HG03354 (cell line): Measurements from ENCODE around the gene MXD4.

ENCODE experiments used
- ATAC-seq: cut with Tn5 transposase; IDR thresholded peaks from one replicate; pipeline ENCODE4 v1.9.1; 2021; ENCODE audit warnings: mild to moderate bottlenecking; ENCODE audit not compliant: unreplicated experiment, poor library complexity, severe bottlenecking

MXD4 gene, protein sequence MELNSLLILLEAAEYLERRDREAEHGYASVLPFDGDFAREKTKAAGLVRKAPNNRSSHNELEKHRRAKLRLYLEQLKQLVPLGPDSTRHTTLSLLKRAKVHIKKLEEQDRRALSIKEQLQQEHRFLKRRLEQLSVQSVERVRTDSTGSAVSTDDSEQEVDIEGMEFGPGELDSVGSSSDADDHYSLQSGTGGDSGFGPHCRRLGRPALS

DNA sequence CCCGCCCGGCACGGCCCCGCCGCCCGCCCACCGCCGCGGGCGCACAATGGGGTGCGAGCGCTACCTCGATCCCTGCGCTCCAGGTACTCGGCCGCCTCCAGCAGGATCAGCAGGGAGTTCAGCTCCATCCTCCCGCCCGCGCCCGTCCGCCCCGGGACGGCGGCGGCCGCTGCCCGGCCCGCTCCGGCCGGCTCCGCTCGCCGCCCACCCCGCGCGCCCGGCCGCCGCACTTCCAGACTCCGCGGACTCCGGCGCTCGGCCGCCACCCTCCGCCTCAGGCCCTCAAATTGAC, at the start of gene MXD4:
TSS of gene MXD4 (minus strand) at position 257 of the 292 bp plus-strand sequence. CDS start at position 128, 129 bp downstream.
- peak; percentile 5 for ATAC-seq

DNA sequence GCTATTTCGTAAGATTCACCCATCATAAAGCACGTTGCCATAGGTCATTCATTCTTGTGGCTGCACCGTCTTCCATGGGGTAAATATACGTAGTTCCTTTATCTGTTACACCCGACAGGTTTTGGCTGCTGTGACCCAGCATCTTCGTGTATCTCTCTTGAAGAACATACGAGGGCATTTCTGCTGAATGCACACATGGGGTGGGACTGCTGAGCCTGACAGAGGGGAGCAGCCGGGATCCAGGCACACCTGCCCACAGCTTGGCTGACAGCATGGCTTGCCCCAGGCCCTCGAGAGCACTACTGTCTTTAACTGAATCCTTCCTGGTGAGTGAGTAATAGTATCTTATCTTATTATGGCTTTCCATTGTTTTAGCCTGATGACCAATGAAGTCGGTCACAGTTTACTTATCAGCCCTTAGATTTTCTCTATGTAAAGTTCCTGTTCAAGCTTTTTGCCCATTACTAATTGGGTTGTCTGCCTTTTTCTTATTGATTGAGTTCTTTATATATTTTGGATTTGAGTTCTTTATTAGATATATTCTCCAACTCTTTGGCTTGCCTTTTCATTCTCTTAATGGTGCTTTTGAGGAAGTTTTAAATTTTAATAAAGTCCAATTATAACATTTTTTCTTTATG, 45.0 kb upstream of the MXD4 start:
- no peak for ATAC-seq

DNA sequence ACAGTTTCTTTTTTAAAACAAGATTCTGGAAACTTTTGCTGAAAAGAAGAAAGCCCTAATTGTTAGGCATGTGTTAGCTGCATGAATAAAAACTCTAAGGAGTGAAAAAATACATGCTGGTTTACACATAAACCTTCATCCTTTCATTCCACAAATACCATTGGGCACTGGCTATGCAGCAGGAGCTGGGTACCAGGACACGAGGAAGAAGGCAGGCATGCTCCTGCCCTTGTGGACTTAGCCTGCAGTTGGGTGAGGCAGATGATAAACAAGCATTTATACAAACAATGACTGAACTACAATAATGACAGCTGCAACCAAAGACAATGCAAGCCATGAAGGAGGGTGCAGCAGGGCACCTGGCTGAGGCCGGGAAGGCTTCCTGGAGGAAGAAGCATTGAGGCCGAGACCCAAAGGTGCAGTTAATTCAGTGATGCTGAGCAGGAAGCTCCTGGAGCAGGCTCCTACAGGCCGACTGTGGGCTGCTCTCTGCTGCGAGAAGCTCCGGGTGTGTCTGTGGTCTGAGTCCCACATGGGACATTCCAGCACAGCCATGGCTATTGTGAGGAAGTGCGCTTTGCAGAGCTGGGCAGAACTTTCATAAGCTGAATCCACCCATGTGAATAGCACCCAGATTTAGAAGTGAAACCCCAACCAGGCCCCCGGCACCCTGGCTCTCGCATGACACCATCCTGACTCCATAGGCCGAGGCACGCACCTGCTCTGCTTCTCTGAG, 44.0 kb upstream of the MXD4 start:
- ATAC-seq, result no peak

DNA sequence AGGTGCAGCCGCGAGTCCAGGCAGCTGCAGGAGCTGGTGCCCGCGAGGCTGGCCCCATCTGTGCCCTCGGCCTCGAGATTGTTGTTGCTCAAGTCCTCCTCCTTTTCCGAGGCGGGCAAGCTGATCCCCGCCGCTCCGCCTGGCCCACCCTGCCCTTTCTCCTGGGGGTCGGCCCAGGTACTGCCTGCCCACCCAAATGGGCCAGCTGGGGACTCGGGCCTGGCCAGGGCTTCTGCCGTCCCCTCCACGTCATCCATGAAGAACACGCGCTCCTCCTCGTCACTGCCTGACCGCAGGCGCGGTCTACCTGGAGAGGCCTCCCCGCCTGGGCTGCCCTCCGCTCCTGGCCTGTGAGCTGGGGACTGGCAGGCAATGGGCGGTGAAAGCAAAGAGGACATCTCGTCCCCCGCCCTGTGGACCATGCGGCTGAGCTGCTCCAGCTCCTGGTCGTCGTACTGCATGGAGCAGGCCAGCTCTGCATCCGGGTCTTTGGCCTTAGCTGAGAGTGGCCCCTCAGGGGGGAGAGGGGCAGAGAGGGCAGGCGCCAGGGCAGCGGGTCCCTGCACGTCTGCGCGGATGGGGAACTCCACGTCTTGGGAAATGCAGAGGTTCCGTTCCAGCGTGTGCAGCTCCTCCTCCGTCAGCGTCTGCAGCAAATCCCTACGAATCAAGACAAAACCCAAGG, 43.1 kb upstream of the MXD4 start:
- no peak for ATAC-seq

DNA sequence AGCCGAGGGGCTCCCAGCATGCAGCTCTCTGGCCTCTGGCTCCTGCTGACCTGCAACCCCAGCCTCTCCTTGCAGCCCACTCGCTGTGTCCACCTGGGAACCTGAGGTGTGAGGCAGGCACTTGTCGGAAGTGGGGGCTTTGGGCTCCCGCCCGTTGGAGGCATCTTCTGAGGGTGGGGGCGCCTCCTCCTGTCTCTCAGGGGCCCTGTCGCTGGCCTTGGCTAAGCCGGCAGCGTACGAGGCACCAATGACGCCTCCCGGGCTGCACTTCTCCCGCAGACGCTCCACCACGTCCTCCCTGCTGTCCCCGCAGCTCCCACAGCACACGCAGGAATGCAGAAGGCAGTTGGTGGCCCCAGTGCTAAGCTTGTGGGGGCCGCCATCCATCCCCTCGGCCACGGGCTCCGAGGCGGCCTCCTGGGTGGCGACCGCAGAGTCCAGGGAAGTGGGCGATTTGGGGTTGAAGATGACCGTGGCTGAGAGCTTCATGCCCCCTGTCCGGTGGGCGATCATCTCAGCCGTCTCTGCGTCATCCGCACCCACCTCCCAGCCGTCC, 42.5 kb upstream of the MXD4 start:
- ATAC-seq, result no peak

DNA sequence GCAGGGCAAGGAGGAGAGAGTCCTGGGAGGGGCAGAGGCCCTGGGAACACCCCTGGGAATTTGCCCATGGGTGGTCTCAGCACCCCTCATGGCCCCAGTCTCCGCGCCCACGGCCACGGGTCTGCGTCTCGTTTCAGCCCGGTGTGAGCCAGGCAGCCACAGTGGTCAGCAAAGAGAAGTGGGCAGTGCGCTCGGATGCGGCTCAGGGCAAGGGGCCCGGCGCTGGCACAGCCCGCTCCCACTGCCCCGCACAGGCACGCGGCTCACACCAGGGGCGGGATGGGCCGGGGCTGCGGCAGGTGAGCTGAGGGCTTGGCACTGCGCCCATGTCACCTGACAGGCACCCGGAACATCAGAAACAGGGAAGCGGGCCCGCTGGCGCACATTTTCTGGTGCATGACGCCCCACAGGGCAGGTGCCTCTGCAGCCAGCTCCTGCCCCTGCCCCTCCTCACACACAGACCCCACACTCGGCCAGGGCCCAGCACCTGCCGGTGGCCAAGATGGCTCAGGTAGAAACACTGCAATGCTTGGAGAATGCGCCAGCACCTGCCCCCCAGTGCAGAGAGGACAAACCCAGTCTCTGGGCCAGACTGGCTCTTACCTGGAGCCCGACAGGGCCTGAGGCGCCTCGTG, 41.9 kb upstream of the MXD4 start:
- no peak for ATAC-seq

DNA sequence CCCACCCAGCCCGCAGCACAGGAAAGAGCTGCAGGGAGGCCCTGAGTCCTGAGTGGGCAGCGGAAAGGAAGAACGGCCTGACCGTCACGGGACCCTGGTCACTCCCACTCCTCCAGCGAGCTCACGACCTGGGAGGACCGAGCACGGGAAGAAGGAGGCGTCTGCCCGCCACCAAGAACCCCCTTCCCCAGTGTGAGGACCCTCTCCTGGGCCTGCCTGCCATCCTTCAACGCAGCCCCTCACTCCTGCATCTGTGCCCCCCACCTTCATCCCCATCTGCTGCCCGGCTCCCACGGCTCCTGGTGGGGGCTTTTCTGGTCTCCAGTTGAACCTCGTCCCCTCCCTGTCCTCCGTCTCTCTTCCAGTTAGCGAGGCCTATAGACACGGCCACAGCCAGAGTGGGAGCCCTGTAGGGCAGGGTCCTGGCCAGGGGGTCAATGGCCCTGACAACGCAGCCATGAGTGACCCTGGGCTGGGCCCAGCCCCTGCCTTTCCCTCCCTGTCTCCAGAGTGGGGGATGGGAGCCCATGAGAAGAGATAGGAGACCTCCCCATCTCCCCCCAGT, 41.3 kb upstream of the MXD4 start:
- no peak for ATAC-seq

DNA sequence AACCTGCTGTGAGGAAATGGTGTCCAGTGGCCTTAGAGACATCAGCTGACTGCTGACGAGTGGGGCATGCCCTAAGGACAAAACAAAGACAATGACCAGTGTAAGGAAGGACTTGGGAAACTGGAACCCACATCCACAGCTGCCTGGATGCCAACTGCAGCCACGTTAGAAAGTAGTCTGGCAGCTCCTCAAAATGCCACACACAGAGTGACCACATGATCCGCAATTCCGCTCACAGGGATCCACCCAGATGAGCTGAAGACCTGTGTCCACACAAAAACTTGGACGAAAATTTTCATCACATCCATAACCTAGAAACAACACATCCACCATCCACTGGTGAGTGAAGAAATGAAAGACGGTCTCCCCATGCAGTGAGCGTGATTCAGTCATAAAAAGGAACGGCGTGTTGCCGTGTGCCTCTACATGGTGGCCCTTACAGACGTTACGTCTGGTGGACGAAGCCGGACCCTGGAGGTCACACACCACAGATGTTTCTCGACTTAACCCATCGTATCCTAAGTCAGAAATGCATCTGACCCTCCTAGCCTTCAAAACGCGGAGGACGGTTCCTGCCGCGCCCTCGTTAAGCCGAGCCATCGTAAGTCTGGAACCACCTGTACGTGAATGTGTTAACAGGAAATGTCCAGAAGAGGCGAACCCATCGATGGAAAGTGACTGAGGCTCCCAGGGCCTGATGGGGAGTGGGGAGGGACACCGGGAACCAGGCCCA, 40.6 kb upstream of the MXD4 start:
- ATAC-seq, result no peak

DNA sequence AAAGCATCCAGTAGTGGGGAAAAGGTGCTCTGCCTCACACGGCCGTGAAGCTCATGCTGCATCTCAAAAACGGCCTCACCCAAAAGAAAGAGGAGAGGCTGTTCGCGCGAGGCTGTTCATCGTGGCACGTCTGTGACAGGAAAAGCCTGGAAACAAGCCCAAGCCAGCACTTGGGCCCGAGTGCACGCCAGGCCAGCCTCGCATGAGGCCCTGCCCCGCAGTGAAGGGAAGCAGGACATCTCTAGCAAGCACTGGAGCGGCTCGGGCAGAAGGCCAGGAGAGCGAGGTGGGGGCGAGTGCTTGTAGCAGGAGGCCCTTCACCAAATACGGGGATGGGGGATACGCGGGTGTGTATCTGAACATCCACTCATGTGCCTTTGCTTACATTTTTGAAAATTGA, 39.9 kb upstream of the MXD4 start:
- no peak for ATAC-seq

DNA sequence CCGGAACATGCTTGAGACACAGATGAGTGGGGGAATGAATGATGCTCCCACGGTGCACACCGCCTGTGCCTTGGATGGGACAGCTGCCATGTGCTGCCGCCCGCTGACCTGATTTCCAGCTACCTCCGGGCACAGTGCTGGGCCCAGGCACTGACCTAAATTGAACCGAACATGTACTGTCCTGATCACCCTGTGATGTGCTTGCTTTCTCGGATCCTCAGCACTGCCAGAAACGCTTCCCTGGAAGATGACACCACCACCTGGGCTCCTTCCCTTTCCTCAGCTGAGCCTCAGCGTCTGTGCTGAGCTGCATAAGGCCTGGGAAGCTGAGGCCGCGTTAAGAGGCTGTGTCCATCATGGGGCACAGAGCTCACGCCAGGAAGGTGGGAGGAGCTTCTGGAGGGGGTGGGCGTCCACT, 39.3 kb upstream of the MXD4 start:
- ATAC-seq, result no peak

DNA sequence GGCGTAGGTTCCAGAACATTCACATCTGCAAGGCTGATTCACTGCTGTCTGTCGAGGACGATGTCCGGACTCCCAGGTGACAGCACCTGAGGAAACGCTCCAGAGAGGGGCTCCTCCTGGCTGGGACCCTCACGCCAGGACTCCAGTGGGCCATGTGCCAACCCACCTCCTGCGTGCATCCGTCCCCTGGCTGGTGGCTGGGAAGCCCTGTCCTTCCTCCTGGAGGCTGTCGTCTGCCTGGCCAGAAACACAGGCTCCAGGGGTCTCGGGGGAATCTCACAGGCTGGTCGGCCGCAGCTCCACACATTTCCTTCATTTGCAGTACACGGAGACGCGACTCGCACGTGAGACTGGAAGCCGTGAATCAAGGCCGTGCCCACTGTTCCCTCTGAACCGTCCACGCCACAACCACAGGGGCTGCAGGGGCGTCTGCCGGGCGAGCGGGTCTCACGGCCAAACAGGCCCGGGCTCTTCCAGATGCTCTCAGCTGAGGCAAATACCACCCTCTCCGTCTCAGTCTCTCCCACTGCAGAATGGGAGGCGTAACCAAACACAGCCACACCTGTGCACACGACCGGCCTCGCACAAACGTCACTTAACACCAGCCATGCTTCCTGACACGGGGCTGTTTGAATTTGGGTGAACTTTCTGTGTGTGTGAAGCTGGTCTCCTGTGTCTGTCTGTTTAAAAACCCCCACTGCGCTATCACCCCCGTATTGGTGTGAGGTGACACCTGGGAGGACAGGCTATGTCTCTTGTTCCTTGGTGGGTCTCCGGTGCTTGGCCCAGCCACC, 38.7 kb upstream of the MXD4 start:
- no peak for ATAC-seq

DNA sequence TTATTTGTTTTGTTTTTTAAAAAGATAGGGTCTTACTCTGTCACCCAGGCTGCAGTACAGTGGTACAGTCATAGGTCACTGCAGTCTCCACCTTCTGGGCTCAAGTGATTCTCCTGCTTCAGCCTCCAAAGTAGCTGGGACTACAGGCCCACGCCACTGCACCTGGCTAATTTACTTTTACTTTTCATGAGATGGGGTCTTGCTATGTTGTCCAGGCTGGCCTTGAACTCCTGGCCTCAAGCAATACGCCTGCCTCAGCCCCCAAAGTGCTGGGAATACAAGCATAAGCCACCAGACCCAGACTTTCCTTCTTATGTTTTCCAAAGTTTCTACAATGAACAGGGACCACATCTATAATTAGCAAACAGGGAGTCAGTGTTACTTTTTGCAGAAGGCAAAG, 37.9 kb upstream of the MXD4 start:
- no peak for ATAC-seq

DNA sequence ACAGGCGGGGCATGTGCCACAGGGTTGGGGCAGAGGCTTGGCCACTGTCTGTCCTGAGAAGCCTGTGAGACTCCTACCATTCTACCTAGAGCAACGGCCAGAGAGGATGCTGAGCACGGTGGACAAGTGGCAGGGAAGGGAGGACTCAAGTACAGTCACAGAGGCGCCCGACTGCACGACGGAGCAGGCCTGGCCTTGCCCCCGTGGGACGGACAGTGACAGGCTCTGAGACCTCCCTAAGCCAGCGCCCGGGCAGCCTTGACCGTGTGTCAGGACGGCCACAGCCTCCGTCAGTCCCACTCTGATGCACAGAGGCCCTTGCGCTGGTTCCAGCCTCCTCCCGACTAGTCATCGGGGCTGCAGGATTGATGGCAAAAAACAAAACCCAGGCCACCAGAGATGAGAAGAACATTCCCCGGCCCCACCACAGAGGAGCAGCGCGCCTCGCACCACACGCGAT, 36.7 kb upstream of the MXD4 start:
- ATAC-seq, result no peak

DNA sequence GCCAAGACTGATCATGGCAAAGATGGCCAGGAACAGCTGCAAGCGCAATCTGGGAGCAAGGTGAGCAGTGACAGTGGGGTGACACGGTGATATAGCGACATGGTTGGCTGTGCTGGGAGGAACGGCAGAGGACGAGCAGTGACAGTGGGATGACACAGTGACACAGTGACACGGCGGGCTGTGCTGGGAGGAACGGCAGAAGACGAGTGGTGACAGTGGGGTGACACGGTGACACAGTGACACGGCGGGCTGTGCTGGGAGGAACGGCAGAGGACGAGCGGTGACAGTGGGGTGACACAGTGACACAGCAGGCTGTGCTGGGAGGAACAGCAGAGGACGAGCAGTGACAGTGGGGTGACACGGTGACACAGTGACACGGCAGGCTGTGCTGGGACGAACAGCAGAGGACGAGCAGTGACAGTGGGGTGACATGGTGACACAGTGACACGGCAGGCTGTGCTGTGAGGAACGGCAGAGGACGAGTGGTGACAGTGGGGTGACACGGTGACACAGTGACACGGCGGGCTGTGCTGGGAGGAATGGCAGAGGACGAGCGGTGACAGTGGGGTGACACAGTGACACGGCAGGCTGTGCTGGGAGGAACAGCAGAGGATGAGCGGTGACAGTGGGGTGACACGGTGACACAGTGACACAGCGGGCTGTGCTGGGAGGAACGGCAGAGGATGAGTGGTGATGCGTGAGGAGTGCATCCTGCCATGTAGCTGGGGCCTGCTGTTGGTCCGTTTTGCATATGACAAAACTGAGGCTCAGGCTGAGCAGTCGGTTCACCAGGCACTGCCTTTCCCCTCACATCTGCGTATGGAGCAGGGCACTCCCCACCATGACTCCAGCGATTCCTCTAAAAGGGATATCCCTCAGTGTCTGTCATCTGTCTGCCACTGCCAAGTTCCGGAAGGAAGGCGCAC, 36.0 kb upstream of the MXD4 start:
- no peak for ATAC-seq

DNA sequence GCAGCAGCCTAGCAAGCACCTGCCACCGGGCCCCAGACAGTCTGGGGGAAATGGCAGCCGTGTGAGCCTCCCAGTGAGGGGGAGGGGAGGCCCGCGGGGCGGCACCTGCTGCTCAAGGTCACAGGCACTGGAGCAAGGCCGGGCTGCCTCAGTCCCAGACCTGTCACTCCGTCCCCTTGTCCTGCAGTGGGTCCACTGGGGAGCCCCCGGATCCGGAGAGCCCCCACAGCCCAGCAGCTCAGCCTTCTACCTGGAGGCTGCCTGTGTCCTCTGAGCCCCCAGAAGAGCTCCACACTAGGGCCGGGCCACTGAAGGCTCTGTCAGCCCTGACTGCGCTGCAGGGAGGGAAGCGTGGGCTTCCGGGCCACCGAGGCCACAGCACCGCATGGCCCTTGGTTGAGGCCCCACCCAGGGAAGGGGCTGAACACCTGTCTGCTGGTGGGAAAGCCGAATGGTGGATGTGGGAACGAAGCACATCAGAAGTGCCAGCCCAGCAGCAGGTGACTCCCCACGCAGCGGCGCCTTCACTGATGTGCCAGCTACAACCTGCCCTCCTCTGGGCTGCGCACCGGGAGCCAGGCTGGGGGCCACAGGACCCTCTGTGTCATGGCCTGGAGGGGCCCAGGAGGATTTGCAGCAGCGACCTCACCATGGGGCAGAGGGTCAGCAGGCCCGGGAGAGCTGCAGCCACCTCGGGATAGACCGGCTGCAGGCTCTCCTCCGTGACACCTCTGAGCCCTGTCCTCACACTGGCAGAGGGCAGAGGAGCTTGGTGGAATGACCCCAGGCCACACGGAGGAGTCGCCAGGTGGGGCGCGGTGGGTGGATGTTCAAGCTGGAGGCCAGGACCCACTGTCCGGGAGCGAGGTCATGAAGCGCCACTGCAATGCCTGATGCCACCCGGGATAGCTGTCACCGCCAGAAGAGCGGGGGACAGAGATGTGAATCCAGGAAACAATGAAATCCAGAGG, 35.0 kb upstream of the MXD4 start:
- ATAC-seq, result no peak

DNA sequence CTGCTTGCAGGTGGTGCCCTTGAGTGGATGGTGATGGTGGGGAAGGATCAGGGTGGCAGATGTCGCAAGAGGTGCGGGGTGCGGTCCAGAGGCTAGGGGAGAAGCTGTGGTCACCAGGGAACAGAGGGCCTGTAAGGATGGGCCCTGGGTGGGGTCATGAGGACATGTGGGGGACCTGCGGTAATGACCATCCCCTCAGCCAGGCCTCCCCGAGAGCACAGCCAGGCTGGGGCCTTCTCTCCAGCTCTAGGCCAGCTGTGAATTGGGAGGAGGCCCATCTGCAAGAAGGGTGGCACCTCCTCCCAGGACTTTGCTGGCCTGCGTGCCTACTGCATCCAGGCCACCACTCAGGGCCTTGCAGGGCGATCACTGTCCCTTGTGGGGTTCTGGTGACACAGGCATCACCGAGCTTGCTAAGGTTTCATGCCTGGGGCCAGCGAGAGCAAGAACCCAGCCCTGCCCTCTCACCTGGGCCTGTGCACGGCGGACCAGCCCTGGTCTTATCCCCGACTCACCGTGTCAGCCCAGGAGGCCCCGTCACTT, 34.1 kb upstream of the MXD4 start:
- no peak for ATAC-seq
